Activated T-cell treated with anti-CD3 and anti-CD28 coated beads for 24 hours (primary cell): ENCODE data around the gene KDR.

ENCODE experiments used
- DNase-seq: peaks from one replicate; pipeline ENCODE4 v3.0.0-alpha.2; 2020; ENCODE audit warnings: low read depth

KDR gene

DNA sequence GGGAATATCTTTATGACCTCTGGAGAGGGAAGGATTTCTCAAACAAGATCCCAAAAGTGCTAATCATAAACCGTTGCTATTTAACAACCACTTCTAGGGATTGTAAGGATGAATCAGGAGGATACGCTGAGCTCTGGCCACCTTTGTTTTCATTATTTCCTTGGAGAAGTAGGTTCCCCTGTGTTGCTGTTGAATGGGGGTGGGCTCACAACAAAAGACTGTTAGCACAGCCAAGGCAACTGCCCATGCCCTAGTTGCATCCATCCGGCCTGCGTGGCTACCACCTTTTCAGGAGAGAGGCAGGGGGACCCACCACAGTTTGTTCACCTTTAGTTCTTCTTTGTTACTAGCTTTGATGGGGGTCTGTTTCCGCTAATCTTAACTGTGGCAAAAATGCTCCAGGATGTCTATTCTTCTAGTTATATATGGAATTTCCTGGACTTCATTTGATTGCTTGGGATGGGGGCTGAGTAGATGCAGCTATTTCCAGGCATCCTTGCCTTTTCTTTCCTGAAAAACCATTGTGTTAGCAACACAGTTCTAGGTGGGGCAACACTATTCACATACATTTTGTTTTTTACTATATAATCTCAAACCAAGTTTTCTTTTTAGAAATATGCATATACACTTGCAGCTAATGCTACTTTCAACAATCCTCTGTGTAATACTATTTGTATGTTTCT lies 95.4 kb downstream of the KDR start:
- no peak for DNase-seq

DNA sequence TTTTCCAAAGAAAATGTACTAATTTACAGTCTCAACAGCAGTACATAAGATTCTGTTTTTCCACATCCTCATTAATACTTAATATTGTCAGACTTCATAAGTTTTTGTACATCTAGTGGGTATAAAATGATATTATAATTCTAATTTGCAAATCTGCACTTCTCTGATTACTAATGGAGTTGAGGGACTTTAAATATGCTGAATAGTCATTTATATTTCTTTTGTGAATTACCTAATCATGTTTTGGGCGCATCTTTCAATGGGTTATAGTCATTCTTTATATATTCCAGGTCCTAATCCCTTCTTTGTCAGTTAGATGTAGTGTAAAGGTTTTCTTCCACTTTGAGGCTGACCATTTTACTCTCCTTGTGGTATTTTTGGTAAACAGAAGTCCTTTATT lies 96.1 kb downstream of the KDR start:
- no peak for DNase-seq
